Measurements from ENCODE around the gene TOM1L1.
A peak's percentile ranks its signal among the peaks of the same experiment; 100 is the strongest.

Gene TOM1L1

GRCh38 chr17:55002458-55002857 lies 101.8 kb downstream of the TOM1L1 start:
- no peak for DNase-seq

GRCh38 chr17:55004484-55004883 lies 103.8 kb downstream of the TOM1L1 start:
- DNase-seq, result no peak

DNA sequence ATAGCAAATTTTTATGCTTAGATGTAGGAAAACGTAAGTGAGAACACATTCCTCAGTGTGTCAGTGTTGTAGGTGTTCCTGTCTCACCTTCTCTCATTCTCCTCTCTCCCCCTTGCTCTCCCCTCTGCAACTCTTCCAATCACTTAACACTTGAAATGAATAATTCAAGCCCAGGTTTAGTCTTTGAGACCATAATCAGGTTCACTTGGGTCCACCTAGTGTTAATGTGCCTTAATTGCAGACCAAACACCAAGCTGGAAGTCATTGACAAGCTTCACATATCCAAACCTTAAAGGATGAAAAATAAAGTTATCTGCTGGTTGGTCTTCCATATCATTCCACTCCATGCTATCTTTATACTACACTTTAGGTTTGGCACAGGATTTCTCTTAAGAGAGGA lies 104.9 kb downstream of the TOM1L1 start:
- peak; percentile 14 to 15 for DNase-seq

All from NCI-H524 (cell line).